Thyroid gland (tissue), 4 donors: Measurements from ENCODE around the gene LTBP3.

ENCODE experiments used
- CTCF ChIP-seq, 6 experiments: fragments of 200-600 bp in 3 of 6; fragments of 450-650 bp in 3 of 6; sonication (generic) in 3 of 6; IDR thresholded peaks; one replicate each; pipeline ENCODE4 v1.5.1; 2016 to 2019; ENCODE audit warnings: antibody characterized with exemption in 6 of 6, mild to moderate bottlenecking in 2 of 6, inconsistent platforms in 1 of 6, moderate library complexity in 1 of 6
- POLR2A ChIP-seq, 2 donors: fragments of 450-650 bp; IDR thresholded peaks; one replicate each; pipeline ENCODE4 v1.6.1; 2017; ENCODE audit warnings: antibody characterized with exemption in 2 of 2, mild to moderate bottlenecking in 2 of 2, moderate library complexity in 1 of 2

- TF ChIP-seq CTCF (IDR thresholded peaks at IDR 0.05): peak in 1 of 6 experiments; percentile 19
- peak in 1 of 2 donors; percentile 70 for TF ChIP-seq POLR2A (IDR thresholded peaks at IDR 0.05)
These were observed 69.0 kb downstream of the LTBP3 start for GRCh38 chr11:65489035-65489705.
